A549 (cell line): ENCODE data around the gene KIAA2012. TPM values are rescaled to one million over a fixed set of nuclear protein-coding genes. Genes with fewer than 3 reads are reported as not detected.

Experiments
- ATAC-seq, 2 experiments: fragments of 200-7000 bp in 1 of 2; fragments of >200 bp in 1 of 2; cut with Nextera tagmentation in 1 of 2; cut with Tn5 transposase in 1 of 2; 3 replicates each; pipeline versions ENCODE4 v1.8.0 to v1.9.1; 2018 to 2020; ENCODE audit warnings: mild to moderate bottlenecking in 1 of 2, moderate library complexity in 1 of 2
- CTCF ChIA-PET: fragments of 300-600 bp; sonication (Branson Sonifier 250); formaldehyde crosslinking; extraction: SDS; loops from one replicate; lab custom pipeline; 2021; ENCODE audit warnings: antibody characterized with exemption, inconsistent platforms; lab: Yijun Ruan, JAX
- POLR2A ChIA-PET: fragments of 350-600 bp; formaldehyde crosslinking; extraction: SDS; loops from one replicate; lab custom pipeline; 2021; ENCODE audit warnings: antibody characterized with exemption, inconsistent platforms; lab: Yijun Ruan, JAX
- DNase-seq, 2 experiments: peaks; one replicate each; pipeline versions ENCODE4 v3.0.0 to v3.0.0-alpha.2; 2011 to 2016; ENCODE audit warnings: low read depth in 1 of 2, low spot score in 1 of 2
- FAIRE-seq: peaks from 2 replicates; lab custom pipeline; 2011; peaks lifted over from hg19 to GRCh38; lab: Jason Lieb, UNC
- H3K27ac ChIP-seq, 2 experiments: fragments of >200 bp; sonication (Bioruptor Twin); formaldehyde crosslinking; 3 replicates each; pipeline ENCODE4 v1.5.1; 2016 to 2017
- H3K4me1 ChIP-seq: fragments of >200 bp; sonication (Bioruptor Twin); formaldehyde crosslinking; 3 replicates; pipeline ENCODE4 v1.6.1; 2016
- H3K4me2 ChIP-seq: fragments of >200 bp; sonication (Bioruptor Twin); formaldehyde crosslinking; 3 replicates; pipeline ENCODE4 v1.6.1; 2016
- H3K4me3 ChIP-seq: fragments of >200 bp; sonication (Bioruptor Twin); formaldehyde crosslinking; 3 replicates; pipeline ENCODE4 v1.5.1; 2016
- H3K9me3 ChIP-seq: fragments of >200 bp; sonication (Bioruptor Twin); formaldehyde crosslinking; 3 replicates; pipeline ENCODE4 v1.6.1; 2016
- BHLHE40 ChIP-seq: IDR thresholded peaks from 2 replicates; pipeline ENCODE4 v1.6.1; 2012; ENCODE audit warnings: low read depth, low read length, inconsistent platforms
- CBX2 ChIP-seq: fragments of 200-600 bp; sonication (generic); IDR thresholded peaks from 2 replicates; pipeline ENCODE4 v1.6.1; 2016; ENCODE audit warnings: low read depth, mild to moderate bottlenecking, borderline replicate concordance
- CEBPB ChIP-seq, 2 experiments: fragments of >200 bp in 1 of 2; sonication (Bioruptor Twin) in 1 of 2; formaldehyde crosslinking in 1 of 2; IDR thresholded peaks; 2 replicates each; pipeline ENCODE4 v1.6.1; 2012 to 2016
- EHMT2 ChIP-seq: fragments of 200-600 bp; sonication (generic); IDR thresholded peaks from 2 replicates; pipeline ENCODE4 v1.6.1; 2016; ENCODE audit warnings: antibody characterized with exemption, low read depth, mild to moderate bottlenecking, moderate library complexity
- FOSL2 ChIP-seq, 2 experiments: fragments of 450-650 bp in 1 of 2; fragments of >200 bp in 1 of 2; sonication (Bioruptor Twin) in 1 of 2; formaldehyde crosslinking; IDR thresholded peaks; 2 replicates each; pipeline versions ENCODE4 v1.5.0 to v1.6.1; 2016 to 2020; ENCODE audit warnings: mild to moderate bottlenecking in 1 of 2, moderate library complexity in 1 of 2
- HOXB5 ChIP-seq: fragments of 250-450 bp; sonication (Bioruptor Pico); IDR thresholded peaks from 2 replicates; pipeline ENCODE4 v1.5.0; 2020; ENCODE audit warnings: mild to moderate bottlenecking, moderate library complexity
- MAZ ChIP-seq: fragments of 150-350 bp; IDR thresholded peaks from 2 replicates; pipeline ENCODE4 v1.6.1; 2014; ENCODE audit warnings: antibody characterized with exemption, low read depth, low read length, borderline replicate concordance
- MYC ChIP-seq: IDR thresholded peaks from 2 replicates; pipeline ENCODE4 v1.6.1; 2012; ENCODE audit warnings: mild to moderate bottlenecking, inconsistent platforms, low read length, improper control_type of control experiment, borderline replicate concordance
- NR3C1 ChIP-seq: fragments of >200 bp; sonication (Bioruptor Twin); formaldehyde crosslinking; IDR thresholded peaks from 3 replicates; pipeline ENCODE4 v1.6.1; 2017
- POLR2A ChIP-seq: IDR thresholded peaks from 2 replicates; pipeline ENCODE4 v1.6.1; 2012; ENCODE audit warnings: mild to moderate bottlenecking, low read length
- RCOR1 ChIP-seq: fragments of 150-350 bp; IDR thresholded peaks from 2 replicates; pipeline ENCODE4 v1.6.1; 2014; ENCODE audit warnings: antibody characterized with exemption, low read length, low read depth
- ZC3H11A ChIP-seq: fragments of 450-650 bp; IDR thresholded peaks from 2 replicates; pipeline ENCODE4 v1.6.1; 2014; ENCODE audit warnings: antibody characterized with exemption, mild to moderate bottlenecking
- ZFP36 ChIP-seq: fragments of 450-650 bp; IDR thresholded peaks from 2 replicates; pipeline ENCODE4 v1.6.1; 2014; ENCODE audit warnings: borderline replicate concordance; ENCODE audit not compliant: partially characterized antibody
- ZNF302 ChIP-seq: fragments of 250-450 bp; sonication (Bioruptor Pico); IDR thresholded peaks from 2 replicates; pipeline ENCODE4 v1.9.0; 2021; ENCODE audit warnings: inconsistent platforms, mild to moderate bottlenecking, moderate library complexity
- WGBS: methylation state at CpG from one replicate; pipeline ENCODE4 v1.1.6; 2017; ENCODE audit errors: missing lambda C conversion rate; 5-methylcytosine and 5-hydroxymethylcytosine counted together
- polyA plus RNA-seq, 4 experiments: library from polyadenylated mRNA; depleted of rRNA in 3 of 4; stranded (reverse); fragments of >200 nt; fragmentation: RNase III in 1 of 4; extraction: RNeasy Plus Mini Kit Qiagen cat#74134 plus additional on column Dnase treatment in 1 of 4; gene quantifications; 2 replicates in 3 of 4; 3 replicates in 1 of 4; pipeline ENCODE4 v1.2.3, GENCODE V29; 2011 to 2017
- TF ChIP-seq, protein P1 (sequence below): fragments of >200 bp; sonication (Bioruptor Twin); formaldehyde crosslinking; IDR thresholded peaks from 2 replicates; pipeline ENCODE4 v1.6.1; 2016
- TF ChIP-seq, protein P2 (sequence below): fragments of 200-600 bp; sonication (generic); IDR thresholded peaks from 2 replicates; pipeline ENCODE4 v1.6.1; 2016; ENCODE audit warnings: antibody characterized with exemption, mild to moderate bottlenecking, moderate library complexity
- TF ChIP-seq, protein P3 (sequence below): fragments of 450-650 bp; IDR thresholded peaks from 2 replicates; pipeline ENCODE4 v1.6.1; 2014; ENCODE audit warnings: antibody characterized with exemption
- TF ChIP-seq, protein P4 (sequence below): IDR thresholded peaks from 2 replicates; pipeline ENCODE4 v1.6.1; 2012
- TF ChIP-seq, protein P5 (sequence below): fragments of 250-450 bp; sonication (Bioruptor Pico); IDR thresholded peaks from 2 replicates; pipeline ENCODE4 v1.5.0; 2020; ENCODE audit warnings: low read depth, mild to moderate bottlenecking, moderate library complexity

Gene KIAA2012
- polyA plus RNA-seq, 2 of the 4 experiments (the other 2 are of a cell fraction) = 0.01 to 0.04 TPM

DNA sequence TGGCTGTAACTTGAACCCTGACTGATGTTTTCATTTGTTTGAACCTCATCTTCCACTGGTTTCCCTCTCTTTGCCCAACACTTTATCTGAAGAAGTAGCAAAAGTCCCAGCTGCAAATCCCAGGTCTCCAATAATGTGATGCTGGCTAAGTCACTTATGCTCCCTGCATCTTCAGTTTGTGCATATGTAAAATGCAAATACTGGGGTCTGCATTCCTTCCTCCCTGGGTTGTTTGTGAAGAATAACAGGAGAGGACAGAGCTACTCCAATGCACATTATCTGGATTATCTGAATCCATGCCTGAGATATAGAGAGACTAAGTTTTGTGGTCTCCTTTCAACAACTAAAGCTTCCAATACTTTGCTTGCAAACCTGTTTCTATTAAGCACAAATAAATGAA lies 22.2 kb downstream of the KIAA2012 start:
- ATAC-seq (no peak), DNase-seq (no peak), FAIRE-seq (no peak)
- TF ChIP-seq, protein P1, sequence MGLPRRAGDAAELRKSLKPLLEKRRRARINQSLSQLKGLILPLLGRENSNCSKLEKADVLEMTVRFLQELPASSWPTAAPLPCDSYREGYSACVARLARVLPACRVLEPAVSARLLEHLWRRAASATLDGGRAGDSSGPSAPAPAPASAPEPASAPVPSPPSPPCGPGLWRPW = no peak
- no peak for TF ChIP-seq MAZ
- no peak for TF ChIP-seq MYC
- no peak for TF ChIP-seq FOSL2 (IDR thresholded peaks at IDR 0.05)
- TF ChIP-seq FOSL2 (CRISPR knock-in tag; IDR thresholded peaks at IDR 0.05) = no peak
- TF ChIP-seq, protein P2, sequence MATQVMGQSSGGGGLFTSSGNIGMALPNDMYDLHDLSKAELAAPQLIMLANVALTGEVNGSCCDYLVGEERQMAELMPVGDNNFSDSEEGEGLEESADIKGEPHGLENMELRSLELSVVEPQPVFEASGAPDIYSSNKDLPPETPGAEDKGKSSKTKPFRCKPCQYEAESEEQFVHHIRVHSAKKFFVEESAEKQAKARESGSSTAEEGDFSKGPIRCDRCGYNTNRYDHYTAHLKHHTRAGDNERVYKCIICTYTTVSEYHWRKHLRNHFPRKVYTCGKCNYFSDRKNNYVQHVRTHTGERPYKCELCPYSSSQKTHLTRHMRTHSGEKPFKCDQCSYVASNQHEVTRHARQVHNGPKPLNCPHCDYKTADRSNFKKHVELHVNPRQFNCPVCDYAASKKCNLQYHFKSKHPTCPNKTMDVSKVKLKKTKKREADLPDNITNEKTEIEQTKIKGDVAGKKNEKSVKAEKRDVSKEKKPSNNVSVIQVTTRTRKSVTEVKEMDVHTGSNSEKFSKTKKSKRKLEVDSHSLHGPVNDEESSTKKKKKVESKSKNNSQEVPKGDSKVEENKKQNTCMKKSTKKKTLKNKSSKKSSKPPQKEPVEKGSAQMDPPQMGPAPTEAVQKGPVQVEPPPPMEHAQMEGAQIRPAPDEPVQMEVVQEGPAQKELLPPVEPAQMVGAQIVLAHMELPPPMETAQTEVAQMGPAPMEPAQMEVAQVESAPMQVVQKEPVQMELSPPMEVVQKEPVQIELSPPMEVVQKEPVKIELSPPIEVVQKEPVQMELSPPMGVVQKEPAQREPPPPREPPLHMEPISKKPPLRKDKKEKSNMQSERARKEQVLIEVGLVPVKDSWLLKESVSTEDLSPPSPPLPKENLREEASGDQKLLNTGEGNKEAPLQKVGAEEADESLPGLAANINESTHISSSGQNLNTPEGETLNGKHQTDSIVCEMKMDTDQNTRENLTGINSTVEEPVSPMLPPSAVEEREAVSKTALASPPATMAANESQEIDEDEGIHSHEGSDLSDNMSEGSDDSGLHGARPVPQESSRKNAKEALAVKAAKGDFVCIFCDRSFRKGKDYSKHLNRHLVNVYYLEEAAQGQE = no peak
- no peak for TF ChIP-seq RCOR1
- no peak for TF ChIP-seq CBX2
- no peak for TF ChIP-seq ZFP36
- no peak for TF ChIP-seq BHLHE40
- TF ChIP-seq EHMT2 = no peak
- TF ChIP-seq, protein P3, sequence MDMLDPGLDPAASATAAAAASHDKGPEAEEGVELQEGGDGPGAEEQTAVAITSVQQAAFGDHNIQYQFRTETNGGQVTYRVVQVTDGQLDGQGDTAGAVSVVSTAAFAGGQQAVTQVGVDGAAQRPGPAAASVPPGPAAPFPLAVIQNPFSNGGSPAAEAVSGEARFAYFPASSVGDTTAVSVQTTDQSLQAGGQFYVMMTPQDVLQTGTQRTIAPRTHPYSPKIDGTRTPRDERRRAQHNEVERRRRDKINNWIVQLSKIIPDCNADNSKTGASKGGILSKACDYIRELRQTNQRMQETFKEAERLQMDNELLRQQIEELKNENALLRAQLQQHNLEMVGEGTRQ = no peak
- TF ChIP-seq NR3C1 = no peak
- Histone ChIP-seq H3K4me3 (no peak overlapping the region), H3K9me3 (no peaks in the 10 kb centered on the region), H3K4me2 (no peak overlapping the region), H3K27ac (no peak overlapping the region), H3K4me1 (no peaks in the 10 kb centered on the region)
- ChIA-PET CTCF (interaction anchor here (0.5 to 0.8 kb wide), 2 partner anchors 67 to 249 kb away, joined by 3 read pairs; no protein-coding TSS in a partner anchor), POLR2A (no interaction called here)

DNA sequence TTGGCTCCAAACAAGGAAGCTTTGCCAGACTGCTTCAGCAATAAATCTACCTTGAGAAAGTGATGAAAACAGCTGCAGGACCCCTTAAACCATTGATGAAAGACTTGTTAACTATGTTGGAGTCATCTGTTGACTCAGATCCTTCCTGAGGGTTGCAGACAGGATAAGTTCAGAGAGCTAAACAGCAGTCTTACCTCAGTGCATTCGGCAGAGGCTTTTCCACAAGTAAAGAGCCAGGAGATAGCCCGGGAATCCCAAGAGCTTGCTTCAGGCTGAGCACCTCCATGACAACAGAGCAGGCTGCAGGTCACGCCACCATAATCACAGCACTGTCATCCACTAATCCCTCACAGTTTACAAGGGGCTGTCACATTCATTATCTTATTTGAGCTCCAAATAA lies 23.7 kb downstream of the KIAA2012 start:
- DNase-seq (no peak), ATAC-seq (no peak), FAIRE-seq (no peak)
- CTCF ChIA-PET = interaction anchor here (0.6 to 1.6 kb wide), 2 partner anchors 9 to 23 kb away, joined by 4 to 5 read pairs; no protein-coding TSS in a partner anchor
- Histone ChIP-seq H3K27ac (no peak overlapping the region), H3K4me3 (no peak overlapping the region), H3K9me3 (no peaks in the 10 kb centered on the region), H3K4me2 (no peak overlapping the region), H3K4me1 (no peaks in the 10 kb centered on the region)
- TF ChIP-seq CEBPB (IDR thresholded peaks at IDR 0.05) (no peak), ZC3H11A (no peak), ZNF302 (CRISPR knock-in tag) (no peak), ZFP36 (no peak), HOXB5 (CRISPR knock-in tag) (no peak), EHMT2 (no peak), POLR2A (no peak)
- TF ChIP-seq, protein P3 = no peak
- TF ChIP-seq, protein P4, sequence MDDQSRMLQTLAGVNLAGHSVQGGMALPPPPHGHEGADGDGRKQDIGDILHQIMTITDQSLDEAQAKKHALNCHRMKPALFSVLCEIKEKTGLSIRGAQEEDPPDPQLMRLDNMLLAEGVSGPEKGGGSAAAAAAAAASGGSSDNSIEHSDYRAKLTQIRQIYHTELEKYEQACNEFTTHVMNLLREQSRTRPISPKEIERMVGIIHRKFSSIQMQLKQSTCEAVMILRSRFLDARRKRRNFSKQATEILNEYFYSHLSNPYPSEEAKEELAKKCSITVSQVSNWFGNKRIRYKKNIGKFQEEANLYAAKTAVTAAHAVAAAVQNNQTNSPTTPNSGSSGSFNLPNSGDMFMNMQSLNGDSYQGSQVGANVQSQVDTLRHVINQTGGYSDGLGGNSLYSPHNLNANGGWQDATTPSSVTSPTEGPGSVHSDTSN = no peak
- TF ChIP-seq, protein P5, sequence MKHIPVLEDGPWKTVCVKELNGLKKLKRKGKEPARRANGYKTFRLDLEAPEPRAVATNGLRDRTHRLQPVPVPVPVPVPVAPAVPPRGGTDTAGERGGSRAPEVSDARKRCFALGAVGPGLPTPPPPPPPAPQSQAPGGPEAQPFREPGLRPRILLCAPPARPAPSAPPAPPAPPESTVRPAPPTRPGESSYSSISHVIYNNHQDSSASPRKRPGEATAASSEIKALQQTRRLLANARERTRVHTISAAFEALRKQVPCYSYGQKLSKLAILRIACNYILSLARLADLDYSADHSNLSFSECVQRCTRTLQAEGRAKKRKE (CRISPR knock-in tag) = no peak
- WGBS = 70% methylated on average over 3 of the region's 3 CpGs
- POLR2A ChIA-PET = no interaction called here
